Stimulated activated CD4-positive, alpha-beta T cell treated with anti-CD3 and anti-CD28 coated beads, TNF-alpha, amount 100 ng/mL, for 24 hours (primary cell): ENCODE results near the gene TCIRG1.

Experiments used
- DNase-seq, 3 experiments: peaks; one replicate each; pipeline ENCODE4 v3.0.0-alpha.2; 2020; ENCODE audit warnings: low read depth in 3 of 3

The TCIRG1 gene

DNA sequence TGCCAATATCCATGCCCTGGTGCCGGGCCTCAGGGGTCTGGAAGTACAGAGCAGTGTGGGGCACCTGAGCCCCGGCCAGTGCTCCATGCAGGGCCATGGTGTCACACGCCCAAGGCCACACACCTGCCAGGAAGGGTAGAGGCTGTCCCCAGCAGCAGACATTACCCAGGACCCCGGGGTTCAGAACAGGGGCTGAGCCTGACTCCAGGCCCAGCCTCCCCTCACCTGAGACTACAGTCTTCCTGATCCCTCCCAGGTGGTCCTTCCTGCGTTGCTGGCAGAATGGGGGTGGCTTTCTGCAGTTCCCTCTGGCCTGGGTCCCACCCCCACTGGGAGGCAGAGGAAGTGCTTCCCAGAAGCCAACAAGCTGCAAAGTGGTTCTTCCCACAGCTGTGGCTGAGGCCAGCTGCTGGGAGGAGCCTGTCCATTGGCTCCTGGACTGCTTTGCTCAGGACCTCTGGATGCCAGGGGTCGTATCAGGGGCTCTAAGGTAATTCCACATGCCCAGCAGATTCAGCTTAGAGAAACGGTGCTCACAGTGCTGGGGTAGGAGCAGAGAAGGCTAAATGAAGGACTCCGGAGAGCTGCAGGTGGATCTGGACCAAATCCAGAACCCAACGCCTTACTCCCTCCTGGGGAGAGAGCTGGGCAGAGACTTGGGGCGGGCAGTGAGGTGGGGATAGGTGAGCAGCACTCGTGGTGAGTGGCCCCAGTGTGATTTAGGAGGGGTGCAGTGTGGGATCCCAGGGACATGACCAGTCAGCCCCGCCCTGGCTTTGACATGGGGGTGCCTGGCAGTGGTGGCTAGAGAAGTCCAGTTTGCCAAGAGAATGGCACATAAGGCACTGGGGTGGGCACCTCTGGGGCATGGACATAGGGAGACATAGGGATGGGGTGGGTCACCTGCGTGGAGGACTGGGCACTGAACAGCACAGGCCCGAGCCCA, 12.6 kb downstream of the TCIRG1 start:
- no peak for DNase-seq

DNA sequence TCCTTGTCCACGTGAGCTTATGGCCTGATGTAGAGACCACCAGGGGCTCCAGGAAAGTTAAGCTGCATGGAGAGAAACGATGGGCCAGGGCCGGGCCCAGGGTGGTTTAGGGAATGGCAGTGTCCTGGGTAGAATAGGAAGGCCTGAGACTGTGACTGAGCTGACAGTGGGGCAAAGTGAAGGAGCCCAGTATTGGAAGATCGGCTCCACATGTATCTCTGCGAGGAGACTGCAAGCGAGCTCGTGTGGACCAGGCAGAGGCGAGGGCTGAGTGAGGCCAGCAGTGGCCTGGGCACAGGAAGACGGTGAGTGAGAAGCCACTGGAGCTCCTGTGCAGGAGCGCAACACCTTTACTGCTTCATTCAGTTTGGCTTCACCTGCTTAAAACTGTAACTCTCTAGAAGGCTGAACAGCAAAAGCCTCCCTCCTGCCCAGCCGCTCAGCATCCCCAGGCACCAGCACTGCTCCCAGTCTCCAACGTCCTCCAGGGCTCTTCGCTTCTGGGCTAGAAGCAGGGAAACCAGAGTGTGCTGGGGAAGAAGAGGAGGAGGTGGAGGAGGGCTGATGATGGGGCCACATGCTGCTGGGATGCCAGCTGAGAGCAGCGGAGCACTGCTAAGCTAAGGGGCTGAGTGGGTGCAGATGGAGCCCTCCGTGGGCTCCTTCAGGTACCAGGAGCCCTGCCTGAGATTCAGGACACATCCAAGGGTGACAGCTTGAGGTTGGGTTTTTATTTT, 13.5 kb downstream of the TCIRG1 start:
- DNase-seq: no peak

DNA sequence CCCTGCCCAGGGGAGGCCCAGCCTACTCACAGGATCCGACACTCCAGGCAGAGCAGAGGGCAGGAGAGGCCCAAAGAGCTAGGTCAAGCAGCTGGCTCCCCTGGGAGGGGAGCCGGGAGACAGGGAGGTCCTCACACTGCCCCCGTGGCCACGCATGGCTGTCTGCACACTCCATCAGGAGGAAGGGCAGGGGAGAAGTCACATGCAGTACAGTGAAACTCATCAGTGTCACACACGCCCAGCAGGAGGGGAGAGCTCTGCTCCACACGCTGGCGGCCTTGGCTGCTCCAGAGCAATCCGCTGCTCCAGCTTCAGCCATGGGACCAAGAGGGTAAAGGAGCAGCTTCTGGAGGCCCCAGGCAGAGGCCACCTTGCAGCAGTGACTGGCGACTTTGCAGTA, 14.3 kb downstream of the TCIRG1 start:
- DNase-seq: no peak

DNA sequence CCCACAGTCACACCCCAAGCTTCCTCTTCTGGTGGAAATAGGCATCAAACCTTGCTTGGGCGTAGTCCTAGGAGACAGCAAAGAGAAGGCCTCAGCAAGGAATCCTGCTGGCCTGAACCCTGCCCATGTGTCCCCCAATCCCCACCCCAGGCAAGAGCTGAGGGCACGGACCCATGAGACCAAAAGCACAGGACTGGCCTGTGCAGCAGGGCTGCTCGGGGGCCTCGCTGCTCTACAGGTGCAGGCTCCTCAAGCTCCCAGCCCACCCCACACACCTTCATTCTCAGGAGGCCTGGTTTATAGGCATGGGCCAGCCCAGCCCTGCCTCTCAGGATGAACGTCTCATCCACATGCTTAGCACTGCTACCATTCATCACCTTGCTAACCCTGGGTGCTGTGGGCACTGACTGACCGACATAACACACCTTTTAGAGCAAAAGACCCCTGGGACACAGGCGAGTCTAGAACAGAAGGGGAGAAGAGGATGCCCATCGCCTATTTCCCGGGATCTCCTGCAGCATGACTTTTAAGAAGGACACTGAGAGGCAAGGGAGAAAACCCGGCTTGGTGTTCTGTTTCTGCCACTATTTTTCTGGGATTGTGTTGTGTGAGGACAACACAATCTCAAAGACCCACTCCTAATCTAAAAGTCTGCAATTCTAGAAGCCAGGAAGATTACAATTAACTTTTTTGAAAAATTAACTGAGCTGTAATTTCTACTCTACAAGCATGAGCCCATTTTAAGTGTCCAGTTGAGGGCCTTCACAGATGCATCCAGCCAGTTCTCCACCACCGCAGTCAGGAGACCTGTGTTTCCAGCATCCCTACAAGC, 15.4 kb downstream of the TCIRG1 start:
- no peak for DNase-seq

DNA sequence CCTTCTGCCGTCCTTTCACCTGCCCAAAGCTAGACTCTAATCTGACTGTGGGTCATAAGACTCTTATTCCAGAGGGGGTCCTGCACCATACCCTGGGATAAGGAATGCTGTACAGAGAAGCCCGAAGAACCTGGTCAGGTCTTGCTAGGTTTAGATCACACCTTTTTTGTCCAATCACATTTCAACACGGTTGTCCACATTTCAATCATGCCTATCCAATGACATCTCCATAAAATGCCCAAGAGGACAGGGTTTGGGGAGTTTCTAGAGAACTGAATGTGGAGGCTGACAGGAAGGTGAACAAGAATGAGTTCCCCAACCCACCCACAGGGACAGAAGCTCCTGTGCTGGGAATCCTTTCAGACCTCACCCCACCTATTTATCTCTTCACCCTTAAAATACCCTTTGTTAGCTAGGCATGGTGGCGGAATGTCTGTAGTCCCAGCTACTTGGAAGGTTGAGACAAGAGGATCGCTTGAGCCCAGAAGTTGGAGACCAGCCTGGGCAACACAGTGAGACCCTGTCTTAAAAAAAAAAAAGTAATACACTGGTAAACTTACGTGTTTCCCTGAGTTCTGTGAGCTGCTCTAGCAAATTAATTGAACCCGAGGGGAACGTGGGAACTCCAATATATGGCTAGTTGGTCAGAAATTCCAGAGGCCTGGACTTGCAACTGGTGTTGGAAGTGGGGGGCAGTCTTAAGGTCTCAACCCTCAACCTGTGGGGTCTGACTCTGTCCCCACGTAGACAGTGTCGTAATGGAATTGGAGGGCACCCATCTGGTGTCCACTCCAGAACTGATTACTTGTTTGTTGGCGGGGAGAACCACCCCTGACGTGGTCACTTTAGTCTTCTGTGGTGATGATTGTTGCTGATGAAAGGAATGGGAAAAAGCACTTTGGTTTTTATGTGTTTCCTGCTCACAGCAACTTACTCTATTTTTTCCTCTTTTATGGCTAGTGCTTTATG, 17.8 kb downstream of the TCIRG1 start:
- no peak for DNase-seq

DNA sequence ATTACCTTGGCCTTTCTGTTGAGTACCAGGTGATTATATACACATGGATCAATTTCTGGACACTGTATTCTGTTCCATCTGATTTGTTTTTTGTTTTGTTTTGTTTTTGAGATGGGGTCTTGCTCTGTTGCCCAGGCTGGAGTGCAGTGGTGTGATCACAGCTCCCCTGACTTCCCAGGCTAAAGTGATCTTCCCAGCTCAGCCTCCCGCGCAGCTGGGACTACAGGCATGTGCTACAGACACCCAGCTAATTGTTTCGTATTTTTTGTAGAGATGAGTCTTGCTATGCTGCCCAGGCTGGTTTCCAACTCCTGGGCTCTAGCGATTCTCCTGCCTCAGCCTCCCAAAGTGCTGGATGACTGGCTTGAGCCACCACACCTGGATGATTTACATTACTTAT, 19.0 kb downstream of the TCIRG1 start:
- no peak for DNase-seq

DNA sequence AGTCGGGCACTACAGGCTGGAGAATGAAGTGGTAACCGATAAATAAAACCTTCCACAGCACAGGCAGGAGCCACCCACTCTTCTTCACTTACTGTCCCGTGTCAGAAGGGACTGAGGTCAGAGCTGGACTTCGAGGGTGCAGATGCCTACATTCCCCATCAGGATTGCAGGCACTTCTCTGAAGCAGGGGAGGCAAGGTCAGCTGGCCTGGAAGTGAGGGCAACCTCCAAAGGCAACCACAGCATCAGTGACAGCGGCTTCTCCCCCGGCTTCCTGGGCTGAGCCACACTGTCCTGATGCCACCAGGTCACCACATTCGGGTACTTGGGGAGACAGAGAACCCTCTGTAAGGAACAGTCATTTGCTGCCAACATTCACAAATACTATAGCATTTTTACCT, 22.7 kb downstream of the TCIRG1 start:
- DNase-seq: no peak

DNA sequence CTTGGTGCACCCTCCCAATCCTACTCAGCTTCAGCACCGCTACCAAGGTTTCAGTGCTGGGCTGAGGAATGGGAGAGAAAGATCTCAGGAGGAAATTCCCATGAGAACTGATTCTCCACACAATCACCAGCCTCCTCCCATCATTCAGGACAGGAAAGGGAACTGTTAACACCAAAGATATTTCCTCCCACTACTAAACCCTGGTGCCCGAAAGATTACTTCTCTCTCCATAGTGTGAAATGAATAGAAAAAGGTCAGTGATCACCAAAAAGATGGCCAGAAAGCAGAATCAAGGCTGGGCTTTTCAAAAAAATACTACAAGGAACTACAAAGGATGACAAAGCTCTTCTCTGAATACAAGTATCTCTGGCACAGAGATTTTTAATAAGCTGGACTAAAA, 26.1 kb downstream of the TCIRG1 start:
- no peak for DNase-seq

DNA sequence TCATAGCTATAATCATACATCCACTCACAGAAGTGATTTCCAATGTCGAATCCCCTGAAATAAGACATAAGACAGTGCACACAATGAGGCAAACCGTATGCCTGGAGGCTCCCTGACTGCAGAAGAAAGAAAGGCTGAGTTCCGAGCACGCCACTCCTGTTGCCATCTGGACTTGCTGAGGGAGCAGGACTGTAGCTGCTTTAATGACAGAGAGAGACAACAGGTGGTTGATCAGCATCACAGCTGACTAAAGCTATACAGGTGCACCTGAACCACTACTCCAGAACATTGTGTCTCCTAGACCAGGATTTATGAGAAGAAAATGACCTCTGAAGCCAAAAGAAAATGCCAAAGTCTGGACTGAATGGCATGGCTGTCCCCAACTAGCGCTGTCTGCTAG, 27.0 kb downstream of the TCIRG1 start:
- DNase-seq: no peak

DNA sequence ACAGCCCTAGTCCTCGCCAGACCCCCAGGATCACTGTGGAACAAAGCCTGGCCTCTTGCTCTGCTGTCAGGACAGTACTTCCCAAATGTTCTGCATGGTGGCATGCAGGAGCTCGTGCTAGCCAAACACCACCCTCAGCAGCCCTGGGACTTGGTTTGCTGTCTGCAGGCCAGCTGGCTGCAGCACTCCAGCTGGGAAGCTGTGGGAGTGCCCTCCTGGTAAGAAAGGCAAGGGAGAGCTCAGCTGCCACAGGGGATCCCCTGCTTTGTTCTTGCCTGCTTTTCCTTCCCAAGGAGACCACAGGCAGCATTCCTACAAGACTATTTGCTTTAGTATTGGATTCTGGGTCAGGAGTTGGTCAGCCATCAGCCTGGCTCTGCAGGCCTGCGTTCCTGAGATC, 27.9 kb downstream of the TCIRG1 start:
- no peak for DNase-seq

DNA sequence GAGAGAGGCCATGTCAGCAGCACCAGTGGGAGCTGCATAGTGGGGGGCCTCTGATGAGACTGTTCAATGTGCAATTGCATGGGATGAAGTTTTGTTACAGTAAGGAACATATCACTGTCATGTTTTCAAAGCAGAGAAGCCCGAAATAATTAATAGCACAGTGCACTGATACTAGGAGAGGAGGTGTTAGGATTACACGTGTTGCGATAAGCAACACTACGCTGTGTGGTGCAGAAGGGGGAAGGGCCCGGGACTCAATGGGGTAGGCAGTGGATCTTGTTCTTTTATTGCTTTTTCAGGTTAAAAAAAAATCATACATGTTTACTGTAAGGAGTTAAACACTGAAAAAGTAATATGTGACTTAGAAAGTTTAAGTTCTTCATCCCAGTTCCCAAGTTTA, 29.2 kb downstream of the TCIRG1 start:
- DNase-seq: no peak

DNA sequence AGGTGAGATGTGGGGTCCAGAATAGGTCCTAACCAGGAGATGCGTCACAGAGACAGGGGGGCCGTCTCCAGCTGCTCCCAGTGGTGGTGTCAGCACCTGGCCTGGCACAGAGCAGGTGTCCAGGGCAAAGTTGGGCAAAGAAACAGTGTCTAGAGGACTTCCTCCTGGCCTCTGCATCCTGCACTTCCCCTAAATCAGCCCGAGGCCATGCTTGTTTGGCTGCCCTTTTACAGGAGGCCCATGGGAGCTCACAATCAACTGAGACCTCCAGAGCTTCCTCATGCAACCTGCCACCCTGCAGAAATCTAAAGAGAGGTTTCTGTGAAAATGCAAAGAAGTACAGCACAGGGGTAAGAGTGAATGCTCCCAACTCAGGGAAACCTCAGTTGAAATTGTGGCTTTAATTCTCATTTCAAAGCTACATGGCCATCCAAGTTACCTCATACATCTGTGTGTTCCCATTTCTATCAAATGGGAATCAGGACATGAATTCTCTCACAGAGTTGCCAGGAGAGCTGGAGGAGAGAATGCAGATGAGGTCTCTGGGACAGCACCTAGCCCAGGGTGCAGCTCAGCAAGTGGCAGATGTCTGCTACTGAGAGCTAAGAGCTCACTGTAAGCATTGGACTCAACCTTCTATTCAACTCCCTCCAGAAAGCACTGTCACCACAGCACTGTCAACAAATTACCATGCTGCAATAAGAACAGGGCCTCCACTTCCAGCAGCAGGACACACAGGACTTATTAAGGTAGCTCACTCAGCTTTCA, 32.6 kb downstream of the TCIRG1 start:
- no peak for DNase-seq

DNA sequence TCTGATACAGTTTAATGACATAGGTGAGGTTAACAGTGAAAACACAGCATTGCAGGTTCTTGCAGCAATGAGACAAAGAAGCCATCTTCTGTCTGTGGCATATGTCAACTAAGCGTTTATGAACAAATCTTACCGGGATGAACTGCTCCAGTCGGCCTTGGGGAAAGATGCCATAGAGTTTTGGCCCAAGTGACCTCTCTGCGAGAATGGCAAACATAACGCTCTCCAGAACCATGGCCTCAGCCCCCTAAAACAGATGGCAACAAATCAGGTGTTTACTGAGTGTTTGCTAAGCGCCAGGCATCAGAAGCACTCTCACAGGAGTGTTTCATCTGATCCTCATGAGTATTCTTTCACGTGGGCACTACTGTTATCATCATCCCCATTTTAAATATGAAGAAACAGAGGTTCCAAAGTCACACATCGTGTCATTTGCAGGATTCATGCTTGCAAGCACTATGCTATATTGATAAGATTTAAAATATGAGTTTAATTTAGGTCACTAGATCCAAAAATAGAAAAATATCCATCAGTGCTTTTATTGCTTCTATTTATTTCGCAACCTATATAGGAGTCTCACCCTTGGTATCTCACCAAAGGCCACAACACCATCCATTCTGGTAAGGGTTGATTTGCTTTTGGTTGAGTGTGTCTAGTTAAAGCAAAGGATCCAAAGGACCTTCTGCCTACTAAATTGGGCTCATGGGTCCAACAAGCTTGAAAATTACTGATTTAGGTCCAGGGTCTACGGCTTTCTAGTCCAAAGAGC, 35.9 kb downstream of the TCIRG1 start:
- DNase-seq: no peak

DNA sequence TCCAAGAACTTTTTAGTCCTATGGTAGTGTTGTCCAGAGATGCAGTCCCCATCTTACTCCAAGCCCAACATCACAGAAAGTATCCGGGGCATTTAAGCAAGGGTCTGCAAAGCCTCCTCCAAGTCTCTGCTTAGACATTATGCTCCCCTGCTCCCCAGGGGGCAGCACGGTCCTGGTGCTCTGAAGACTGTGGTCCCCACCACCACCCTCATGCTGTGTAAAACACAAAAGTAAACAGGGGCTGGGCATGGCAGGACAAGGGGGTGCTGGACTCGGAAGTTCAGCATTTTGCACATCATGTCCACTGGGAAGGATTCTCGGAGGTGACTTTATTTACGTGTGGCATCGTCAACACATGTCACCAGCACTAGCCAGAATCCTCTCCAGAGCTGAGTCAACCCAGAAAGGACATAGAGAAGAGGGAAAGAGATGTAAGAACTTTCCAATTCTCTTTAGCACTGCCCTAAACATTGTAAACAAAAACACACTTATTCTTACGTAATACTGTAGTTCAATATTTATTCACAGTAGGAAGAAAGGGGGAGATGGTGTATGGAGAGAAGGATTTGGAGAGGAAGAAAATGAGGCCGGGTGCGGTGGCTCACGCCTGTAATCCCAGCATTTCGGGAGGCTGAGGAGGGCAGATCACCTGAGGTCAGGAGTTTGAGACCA, 37.7 kb downstream of the TCIRG1 start:
- no peak for DNase-seq

DNA sequence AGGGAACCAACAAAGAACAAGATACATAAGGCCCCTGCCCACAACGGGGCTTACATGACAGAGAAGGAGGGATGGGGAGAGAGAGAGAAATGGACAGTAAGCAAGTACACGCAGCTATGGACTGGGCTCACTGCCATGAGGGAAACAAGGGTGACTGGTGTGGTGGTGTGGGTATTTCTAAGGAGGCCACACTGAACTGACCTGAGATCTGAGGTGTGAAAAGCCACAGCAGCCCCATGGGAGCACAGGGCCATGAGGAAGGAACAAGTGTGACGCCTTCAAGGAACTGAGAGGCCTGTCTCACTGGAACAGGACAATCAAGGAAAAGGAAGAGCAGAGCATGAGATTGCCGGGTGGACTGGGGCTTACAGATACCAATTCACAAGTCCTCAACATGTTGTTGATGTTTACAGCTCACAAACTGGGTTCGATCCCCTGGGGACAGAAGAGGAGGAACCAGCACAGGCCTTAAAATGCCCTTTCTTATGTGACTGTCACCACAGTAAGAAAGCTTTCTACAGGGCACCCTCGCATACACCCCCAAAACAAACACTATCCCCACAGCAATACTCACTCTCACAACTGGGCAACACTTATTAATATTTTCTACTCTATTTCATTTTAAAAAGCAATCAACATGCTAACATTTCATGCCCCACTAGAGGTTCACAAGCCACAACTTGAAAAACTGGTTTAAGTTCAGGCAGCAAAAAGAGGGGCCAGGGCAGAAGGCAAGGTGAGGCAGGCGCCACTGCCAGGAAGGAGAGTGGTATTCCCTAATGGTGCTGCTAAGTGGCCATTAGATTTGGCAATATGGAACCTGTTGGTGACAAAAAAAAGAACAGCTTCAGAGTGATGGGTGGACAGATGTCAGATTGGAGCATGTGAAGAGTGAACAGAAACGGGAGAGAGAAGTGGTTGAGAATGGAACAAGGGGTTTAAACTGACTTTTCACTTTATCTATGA, 39.1 kb downstream of the TCIRG1 start:
- DNase-seq: no peak

DNA sequence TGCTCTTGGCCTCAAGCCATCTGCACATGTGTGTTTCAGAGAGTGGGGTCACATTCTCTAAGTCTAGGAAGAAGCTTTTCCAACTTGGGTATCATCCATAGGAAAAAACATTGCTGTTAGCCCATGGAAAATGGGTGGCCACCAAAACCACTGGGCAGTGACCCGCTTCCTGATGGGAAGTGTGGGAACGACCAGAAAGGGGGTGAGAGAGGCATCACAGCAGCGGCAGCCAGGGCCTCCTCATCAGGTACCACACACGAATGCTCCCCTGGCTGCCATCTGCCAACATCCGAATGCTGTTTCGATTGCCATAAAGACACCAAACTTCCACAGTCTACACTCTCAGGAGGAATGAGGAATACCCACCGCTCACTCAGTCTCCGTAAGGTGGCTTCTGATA, 42.0 kb downstream of the TCIRG1 start:
- DNase-seq: no peak

DNA sequence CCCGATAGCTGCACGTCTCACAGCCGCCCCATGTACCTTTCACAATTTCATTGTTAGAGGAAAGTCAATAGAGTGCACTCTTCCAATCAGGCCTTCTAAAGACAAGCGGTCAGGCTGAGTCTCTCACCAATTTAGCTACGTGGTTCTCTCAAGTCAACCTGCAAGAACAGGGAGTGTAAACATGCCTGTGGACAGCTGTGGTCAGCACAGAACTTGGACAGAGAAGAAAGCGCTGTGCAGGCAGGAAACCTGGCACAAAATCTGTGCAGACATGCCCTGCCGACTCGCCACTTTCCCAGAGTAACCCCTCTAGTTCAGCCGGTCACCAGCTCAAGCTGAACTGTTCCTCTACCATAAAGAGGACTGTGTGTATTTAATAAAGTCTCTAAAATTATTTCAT, 42.9 kb downstream of the TCIRG1 start:
- no peak for DNase-seq

DNA sequence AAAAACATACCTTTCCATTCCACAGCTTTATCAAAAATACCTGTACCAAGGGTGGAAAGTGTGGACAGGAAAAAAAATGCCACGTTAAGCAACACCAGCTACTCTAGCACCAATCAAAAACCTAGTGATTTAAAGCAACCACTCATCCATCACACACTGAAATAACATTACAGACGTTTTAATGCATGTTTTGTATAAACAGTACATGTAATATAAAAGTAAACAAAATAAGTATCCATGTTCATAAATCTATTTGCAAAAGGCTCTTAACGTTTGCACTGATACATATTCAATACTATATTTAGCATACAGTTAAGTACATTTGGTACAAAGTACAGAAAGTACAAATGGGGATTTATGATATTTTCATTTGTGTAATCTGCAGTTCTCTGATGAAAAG, 43.7 kb downstream of the TCIRG1 start:
- DNase-seq: no peak
